GM18873 (cell line): ENCODE measurements around the gene HEXD.

Experiments used
- ATAC-seq: cut with Tn5 transposase; IDR thresholded peaks from one replicate; pipeline ENCODE4 v1.9.1; 2021; ENCODE audit warnings: mild to moderate bottlenecking, moderate library complexity, moderate number of reproducible peaks; ENCODE audit not compliant: unreplicated experiment, low FRiP score

The HEXD gene

DNA sequence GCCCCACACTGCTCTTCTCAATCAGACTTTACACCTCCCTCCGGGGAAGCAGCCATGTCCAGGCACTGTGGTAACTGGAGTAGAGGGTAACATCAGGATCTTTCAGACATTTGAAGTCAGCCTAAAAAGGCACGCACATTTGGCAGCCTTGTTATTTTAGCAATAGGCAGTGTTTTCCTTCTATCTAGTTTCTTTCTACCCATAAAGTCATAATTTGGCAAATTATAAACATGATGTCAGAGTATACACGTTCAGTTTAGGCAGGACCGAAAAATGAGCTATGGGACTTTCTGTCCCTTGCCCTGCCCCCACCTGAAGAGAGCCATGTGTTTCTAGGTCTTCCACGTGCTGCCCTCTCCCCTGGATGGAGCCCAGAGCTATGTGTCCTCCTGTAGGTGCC lies 61.5 kb downstream of the HEXD start:
- ATAC-seq = no peak

DNA sequence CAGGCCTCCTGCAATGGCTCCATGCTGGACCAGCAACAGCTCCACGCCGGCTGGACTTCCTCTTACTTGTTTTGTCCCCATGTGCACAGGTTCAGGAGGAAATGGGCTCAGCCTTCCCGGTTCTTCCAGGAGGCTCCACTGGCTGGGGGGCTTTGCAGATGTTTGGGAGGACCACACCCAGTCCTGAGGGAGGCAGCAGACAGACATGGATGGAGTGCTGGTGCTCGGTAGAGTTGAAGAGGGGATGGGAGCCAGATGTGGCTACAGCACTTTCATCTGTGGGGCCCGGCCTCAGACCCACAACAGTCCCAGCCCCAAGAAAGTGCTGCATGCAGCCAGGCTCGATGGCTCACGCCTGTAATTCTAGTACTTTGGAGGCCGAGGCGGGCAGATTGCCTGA lies 62.2 kb downstream of the HEXD start:
- no peak for ATAC-seq

DNA sequence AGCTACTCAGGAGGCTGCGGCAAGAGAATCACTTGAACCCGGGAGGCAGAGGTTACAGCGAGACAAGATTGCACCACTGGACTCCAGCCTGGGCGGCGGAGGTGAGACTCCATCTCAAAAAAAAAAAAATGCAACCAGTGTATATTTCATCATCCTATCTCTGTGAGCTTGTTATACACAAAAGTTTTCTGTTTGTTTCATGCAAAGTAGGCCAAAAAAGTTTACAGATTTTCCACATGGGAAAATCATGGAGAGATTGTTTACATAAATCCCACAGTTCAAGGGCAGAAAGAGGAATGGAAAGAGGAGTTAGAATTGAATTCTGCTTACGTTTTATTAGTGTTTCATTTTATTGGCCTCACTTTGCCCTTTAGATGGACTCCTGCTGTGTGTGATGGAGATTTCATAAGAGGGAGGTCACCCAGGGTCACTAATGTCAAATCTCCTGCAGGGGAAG lies 65.1 kb downstream of the HEXD start:
- ATAC-seq = no peak

DNA sequence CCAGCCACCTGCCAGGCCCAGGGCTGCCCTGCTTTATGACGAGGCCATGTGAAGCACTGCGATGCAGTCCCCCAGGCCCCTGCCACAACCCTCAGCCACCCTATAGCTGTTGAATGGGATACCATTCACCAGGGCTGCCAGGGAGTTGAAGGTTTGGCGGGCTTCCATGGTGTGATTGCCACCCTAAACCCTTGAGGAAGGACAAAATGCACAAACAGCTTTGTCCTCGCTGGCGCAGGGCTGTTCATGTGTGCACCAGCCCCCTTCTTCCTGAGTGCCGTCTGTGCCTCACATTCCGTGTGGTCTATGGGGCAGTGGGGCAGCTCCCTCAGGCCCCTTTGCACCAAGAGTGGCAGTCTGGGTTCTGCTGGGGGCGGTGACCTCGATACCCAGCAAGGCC lies 65.7 kb downstream of the HEXD start:
- ATAC-seq = no peak

DNA sequence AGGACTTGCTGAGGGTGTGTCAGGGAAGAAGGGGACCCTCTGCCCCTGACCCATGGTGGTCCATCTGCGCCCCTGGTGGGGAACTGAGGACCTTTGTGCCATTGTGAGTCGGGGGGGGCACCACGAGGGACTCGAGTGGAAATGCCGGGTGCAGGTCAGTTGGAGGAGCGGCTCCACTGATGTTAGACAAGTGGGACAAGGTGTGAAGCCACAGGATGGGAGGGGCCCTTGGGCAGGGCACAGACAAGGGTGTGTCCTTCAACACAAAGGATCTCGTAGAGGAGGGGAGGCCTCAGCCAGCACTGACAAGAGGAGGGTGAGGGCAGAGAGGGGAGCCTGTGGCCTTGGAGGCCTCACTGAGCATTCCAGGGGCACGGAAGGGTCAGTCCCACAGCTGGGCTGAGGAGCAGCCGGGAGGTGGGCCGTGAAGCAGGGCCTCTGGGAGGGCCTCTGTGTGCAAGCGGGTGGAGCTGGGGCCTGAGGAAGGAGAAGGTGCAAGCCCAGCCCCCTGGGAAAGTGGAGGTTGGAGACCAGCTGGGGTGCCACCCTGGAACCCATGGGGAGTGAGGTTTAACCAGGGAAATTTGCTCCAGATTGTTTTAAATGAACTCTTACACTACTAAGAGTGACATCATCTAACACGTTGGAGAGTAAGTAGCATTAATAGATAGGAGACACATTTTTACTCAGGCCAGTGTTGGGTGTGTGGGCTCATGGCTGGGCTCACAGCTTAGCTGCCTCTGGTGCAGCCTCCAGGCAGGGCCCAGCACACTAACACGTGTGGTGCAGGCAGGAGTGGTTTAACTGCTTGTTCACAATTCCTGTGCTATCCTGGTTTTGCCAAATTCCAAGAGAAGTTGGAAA lies 68.3 kb downstream of the HEXD start:
- ATAC-seq = no peak

DNA sequence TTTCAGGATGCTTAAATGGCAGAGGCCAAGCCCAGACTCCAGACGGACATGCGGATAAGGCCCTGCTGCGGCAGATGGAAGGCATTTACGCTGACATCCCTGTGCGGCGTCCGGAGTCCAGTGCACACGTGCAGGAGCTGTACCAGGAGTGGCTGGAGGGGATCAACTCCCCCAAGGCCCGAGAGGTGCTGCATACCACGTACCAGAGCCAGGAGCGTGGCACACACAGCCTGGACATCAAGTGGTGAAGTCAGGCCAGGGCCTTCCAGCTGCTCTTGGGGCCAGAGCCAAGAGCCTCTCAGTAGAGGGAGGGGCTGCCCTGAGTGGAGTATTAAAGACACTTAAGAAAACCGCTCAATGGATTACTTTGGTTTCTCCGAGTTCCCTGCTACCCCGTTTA lies 69.8 kb downstream of the HEXD start:
- ATAC-seq = no peak

DNA sequence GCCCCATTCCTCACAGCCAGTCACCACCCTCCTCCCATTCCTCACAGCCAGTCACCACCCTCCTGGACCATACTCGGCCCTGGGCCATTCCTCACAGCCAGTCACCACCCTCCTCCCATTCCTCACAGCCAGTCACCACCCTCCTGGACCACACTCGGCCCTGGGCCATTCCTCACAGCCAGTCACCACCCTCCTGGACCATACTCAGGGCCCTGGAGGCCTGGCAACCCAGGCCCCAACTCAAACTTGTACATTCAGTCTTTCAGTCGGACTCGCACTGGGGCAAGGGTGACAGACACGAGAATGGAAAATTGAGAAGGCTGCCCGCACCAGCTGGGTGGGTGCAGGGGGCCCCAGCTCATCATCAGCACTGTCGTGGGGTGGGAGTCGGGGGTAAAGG lies 71.0 kb downstream of the HEXD start:
- no peak for ATAC-seq

DNA sequence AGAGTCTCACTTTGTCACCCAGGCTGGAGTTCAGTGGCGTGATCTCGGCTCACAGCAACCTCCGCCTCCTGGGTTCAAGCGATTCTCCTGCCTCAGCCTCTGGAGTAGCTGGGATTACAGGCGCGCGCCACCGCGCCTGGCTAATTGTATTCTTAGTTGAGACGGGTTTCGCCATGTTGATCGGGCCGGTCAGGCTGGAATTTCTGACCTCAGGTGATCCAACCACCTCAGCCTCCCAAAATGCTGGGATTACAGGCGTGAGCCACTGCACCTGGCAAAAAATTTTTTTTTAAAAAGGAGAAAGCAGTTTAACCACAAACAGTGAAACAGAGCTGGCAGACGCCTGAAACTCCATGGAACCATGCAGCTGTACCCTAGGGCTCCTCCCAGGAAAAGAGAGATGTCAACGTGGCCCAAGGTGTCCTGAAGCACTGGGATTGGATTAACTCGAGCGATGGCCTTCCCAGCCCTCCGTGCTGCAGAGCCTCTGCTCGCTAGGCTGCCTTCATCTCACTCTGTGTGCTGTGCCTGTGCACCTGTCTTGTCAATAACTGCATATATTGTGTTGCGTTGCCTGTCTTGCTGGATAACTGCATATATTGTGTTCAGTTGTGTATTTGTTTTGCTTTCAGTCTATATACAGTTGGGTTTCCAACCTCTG lies 71.8 kb downstream of the HEXD start:
- no peak for ATAC-seq

DNA sequence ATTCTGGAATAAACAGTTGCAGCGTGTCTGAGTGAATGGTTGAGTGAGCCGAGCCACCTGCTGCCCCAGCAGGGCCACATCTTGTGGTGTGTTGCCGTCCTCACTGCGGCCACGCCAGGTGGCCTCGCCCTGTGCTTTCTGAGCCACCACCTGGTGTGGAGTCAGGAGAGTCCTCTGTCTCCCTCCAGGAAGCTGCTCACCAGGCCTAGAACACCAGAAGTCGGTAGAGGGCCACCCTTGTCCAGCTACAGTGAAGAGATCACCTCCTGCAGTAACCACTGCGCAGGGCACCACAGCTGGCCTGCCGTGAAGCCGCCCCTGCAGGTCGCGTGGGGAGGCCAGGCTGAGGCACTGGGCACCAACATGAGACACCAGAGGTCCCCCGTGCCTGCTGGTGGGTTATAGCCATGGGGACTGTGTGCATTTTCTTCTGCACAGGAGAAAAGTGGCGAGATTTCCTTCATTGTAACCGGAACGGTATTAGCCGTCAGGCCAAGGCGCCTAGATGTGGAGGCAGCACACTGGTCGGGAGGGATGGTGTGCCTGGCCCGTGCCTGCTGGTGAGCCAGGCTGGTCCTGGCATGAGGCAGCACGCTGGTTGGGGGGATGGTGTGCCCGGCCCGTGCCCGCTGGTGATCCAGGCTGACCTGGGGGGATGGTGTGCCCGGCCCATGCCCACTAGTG lies 72.5 kb downstream of the HEXD start:
- ATAC-seq = no peak

DNA sequence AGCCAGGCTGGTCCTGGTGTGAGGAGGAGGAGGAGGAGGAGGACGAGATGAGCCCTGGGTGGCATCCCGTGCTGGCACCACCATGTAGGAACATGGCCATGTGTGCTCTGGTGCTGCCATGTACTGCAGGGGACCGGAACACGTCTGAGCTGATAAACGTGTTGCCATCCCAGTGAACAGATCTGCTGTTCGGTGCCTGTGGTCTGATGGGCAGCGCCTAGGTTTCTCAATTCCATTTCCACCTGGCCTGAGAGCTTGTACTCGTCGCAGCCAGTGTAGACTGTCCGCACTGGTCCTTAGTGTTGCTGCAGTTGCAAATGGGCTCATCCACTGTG lies 73.0 kb downstream of the HEXD start:
- ATAC-seq = no peak

DNA sequence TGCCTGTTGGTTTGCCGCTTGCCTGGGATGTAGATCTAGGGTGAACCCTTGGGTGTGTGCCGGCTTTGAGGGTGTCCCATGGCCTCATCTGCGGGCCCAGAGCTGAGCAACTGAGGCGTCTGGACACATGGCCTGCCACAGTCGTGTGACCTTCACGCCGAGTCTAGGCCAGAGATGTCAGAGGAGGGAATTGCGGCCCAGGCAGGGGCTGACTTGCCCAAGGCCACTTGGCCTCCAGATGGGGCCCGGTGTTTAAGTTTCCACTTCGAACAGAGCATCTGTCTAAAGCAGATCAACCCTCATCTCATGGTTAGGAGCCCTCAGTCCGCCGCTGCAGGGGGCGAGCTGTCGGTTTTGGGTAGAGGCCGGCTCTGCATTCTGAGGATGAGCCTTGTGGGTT lies 73.4 kb downstream of the HEXD start:
- no peak for ATAC-seq
